Epithelial cell of esophagus (primary cell): ENCODE data around the gene IFI6.
"Not testable (repeated sequence)": the region's sequence is repeated elsewhere in the genome, so short reads cannot be mapped to it uniquely, and the experiment has no call there.

ENCODE experiments used
- DNase-seq: peaks from one replicate; pipeline ENCODE4 v3.0.0; 2010; ENCODE audit warnings: low read depth
- H3K4me3 ChIP-seq: 2 replicates; pipeline ENCODE4 v1.5.1; 2011; ENCODE audit warnings: mild to moderate bottlenecking, low read length, control low read depth
- TF ChIP-seq, protein P1 (sequence below): IDR thresholded peaks from 2 replicates; pipeline ENCODE4 v1.5.1; 2011; ENCODE audit warnings: low read depth, mild to moderate bottlenecking, low read length, control low read depth, inconsistent platforms; ENCODE audit not compliant: insufficient read depth; ENCODE audit errors: missing control alignments

Gene IFI6

GRCh38 chr1:27643600-27644368 is 28.2 kb downstream of the IFI6 start:
- DNase-seq = peak; percentile 61

GRCh38 chr1:27640514-27640913 is 31.5 kb downstream of the IFI6 start:
- not testable (repeated sequence) for DNase-seq, H3K4me3 ChIP-seq

More at GRCh38 chr1:27643600-27644368, 28.2 kb downstream of the IFI6 start:
- H3K4me3 ChIP-seq = no peak overlapping the region
- TF ChIP-seq, protein P1, sequence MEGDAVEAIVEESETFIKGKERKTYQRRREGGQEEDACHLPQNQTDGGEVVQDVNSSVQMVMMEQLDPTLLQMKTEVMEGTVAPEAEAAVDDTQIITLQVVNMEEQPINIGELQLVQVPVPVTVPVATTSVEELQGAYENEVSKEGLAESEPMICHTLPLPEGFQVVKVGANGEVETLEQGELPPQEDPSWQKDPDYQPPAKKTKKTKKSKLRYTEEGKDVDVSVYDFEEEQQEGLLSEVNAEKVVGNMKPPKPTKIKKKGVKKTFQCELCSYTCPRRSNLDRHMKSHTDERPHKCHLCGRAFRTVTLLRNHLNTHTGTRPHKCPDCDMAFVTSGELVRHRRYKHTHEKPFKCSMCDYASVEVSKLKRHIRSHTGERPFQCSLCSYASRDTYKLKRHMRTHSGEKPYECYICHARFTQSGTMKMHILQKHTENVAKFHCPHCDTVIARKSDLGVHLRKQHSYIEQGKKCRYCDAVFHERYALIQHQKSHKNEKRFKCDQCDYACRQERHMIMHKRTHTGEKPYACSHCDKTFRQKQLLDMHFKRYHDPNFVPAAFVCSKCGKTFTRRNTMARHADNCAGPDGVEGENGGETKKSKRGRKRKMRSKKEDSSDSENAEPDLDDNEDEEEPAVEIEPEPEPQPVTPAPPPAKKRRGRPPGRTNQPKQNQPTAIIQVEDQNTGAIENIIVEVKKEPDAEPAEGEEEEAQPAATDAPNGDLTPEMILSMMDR = peak; percentile 82

DNA sequence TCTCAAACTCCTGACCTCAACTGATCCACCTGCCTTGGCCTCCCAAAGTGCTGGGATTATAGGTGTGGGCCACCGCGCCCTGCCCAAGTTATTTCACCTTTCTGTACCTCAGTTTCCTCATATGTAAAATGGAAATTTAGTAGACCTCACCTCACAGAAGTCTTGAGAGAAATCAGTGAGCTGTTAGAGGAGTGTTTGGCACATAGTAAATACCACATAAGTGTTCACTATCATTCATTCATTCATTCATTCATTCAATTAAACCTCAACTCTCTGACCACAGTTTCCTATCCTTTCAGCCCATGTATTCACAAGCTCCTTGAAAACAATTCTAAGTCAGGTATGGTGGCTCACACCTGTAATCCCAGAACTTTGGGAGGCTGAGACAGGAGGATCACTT is 33.2 kb downstream of the IFI6 start:
- no peak overlapping the region for H3K4me3 ChIP-seq
- no peak for DNase-seq
- TF ChIP-seq, protein P1 = no peak

DNA sequence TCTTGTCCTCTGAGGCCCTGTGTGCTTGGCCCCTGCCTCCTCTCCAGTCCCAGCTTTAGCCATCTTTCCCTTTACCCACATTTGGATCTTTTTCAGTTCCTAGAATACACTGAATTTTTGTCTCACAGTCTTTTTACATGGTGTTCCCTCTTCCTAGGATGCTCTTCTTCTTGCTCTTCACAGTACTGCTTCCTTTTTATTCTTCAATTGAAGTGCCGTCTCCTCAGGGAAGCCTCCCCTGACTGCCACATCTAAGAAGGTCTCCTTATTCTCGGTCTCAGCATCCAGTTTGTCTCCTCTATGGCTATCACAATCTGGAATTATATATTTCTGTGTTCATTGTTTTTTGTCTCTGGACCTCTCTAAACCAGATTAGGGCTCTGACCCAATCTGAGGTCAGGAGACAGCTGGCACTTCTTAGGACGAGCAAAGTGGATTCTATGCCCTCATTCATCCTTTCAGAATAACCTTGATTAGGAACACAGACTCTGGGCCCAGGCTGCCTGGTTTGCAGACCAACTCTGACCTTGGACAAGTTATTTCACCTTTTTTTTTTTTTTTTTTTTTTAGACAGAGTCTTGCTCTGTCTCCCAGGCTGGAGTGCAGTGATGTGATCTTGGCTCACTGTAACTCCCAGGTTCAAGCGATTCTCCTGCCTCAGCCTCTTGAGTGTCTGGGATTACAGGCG is 33.8 kb downstream of the IFI6 start:
- no peak overlapping the region for H3K4me3 ChIP-seq
- DNase-seq = no peak
- TF ChIP-seq, protein P1 = no peak

DNA sequence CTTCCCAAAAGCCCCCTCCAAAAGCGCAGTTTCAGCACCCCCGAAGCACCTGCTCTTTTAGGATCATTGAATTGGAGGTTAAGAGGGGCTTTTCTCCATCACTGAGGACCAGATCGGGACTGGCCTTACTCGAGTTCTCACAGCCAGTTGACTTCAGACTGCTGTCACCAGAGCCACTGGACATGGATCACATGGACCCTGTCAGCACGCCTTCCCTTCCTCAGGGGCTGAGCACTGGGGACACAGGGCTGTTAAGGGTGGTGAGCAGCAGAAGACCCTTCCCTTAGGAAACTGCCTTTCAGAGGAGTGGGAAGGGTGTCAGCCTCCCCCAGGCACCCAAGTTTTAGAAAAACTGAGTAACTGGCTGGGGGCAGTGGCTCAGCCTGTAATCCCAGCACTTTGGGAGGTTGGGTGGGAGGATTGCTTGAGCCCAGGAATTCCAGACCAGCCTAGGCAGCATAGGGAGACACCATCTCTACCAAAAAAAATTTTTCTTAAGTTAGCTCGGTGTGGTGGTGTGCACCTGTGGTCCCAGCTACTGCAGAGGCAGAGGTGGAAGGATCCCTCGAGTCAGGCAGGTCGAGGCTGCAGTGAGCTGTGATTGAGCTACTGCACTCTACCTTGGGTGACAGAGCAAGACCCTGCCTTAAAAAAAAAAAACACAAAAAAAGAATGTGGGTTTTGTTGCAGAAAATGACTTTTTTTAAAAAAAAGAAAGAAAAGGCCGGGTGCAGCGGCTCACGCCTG is 36.4 kb downstream of the IFI6 start:
- no peak overlapping the region for H3K4me3 ChIP-seq
- no peak for DNase-seq
- TF ChIP-seq, protein P1 = no peak

GRCh38 chr1:27634985-27635367 is 37.0 kb downstream of the IFI6 start, which contains the start of gene FGR:
TSS of gene FGR (minus strand) at chr1:27635185. CDS start at chr1:27623916, 11,269 bp downstream.
- TF ChIP-seq, protein P1 = no peak
- peak within 1 kb of the TSS; percentile 8 for H3K4me3 ChIP-seq
- DNase-seq = no peak

DNA sequence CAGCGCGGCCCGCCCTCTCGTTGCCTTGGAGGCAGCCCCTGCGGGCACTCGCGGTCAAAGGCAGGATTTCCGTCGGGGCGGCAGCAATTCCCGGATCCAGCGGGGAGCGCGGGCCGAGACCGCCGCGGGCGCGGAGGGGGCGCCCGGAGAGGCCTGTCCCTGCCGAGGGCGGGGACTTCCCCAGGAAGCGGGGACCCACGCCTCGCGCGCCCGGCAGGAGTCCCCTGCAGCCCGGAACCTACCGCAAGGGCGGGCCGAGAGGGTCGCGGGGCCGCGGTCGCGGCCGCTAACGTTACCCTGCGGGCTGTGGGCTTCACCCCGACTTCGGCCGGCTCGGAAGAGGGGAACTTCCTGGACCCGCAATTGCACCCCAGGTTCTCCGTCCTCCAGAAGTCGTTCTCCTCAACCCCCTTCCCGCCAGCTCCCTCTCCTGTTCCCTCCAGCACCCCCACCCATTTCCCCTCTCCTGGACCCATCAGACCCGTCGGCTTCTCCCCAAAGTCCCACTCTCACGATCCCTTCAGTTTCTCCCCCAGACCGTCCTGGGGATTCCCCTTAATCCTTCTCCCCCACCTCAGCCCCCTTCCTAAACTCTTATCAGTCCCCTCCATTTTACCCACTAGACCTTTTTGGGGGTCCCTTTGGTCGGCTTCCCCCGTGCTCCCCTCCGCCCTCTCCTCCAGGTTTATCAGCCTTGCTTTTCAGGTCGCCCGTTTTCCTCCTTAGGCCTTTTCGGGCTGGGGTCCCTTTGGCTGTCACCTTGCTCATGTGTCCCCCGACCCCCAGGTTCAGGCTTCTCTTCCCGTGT is 37.6 kb downstream of the IFI6 start:
- no peak for DNase-seq
- H3K4me3 ChIP-seq = peak overlapping the region; percentile 8
- TF ChIP-seq, protein P1 = no peak
